NT2/D1 (cell line): ENCODE results near the gene EPHA2.

ENCODE experiments used
- SUZ12 ChIP-seq: IDR thresholded peaks from 2 replicates; pipeline ENCODE4 v1.6.1; 2011; ENCODE audit not compliant: insufficient read length, insufficient read depth; ENCODE audit errors: extremely low read depth
- YY1 ChIP-seq: IDR thresholded peaks from 2 replicates; pipeline ENCODE4 v1.6.1; 2011; ENCODE audit not compliant: insufficient read length, insufficient read depth
- ZNF274 ChIP-seq: IDR thresholded peaks from 2 replicates; pipeline ENCODE4 v1.6.1; 2011; ENCODE audit warnings: mild to moderate bottlenecking, low read depth, low read length

DNA sequence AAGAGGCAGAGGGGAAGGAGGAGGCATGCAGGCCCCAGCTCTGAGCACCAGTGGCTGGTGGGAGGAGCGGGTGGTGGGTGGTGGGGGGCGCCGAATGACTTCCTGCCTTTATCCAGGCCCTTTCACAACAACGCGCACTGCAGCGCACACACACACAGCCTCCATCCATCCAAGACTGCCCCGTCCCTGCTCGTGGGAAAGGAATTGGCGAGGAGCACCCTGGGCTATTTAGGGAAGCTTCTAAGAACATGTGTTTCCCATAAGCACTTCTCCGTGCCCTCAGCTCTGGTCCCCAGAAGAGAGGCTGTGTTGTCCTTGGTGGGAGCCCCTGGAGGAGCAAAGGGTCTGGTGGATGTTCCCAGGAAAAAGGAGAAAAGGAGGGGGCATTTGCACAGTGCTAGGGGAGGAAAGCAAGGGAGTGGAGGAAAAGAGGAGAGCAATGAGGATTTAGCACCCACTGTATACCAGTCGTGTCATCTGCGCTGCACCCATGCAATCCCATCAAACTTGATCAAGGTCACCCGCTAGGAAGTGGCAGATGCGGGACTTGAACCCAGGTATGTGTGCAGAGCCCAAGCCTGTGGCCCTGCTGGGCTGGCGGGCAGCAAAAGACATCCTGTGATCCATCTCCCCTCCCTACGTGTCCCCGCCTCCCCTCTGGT, 28.1 kb downstream of the EPHA2 start:
- TF ChIP-seq ZNF274 (no peak), SUZ12 (no peak), YY1 (no peak)
